ENCODE results near the gene ACTMAP. TPM values are rescaled to one million over a fixed set of nuclear protein-coding genes. Genes with fewer than 3 reads are reported as not detected.

Gene ACTMAP
- total RNA-seq, 1 experiment from 2014 or later = 27.7 TPM

- no peak overlapping the region for H2AK5ac ChIP-seq (ENCODE audit: insufficient read length, low read length)
- H3K23me2 ChIP-seq (ENCODE audit: insufficient read length, low read depth, low read length, poor library complexity, severe bottlenecking) = no peaks in the 10 kb centered on the region
- no peaks in the 10 kb centered on the region for H3K9me3 ChIP-seq (ENCODE audit: control insufficient read depth, low read depth, low read length)
- no peak overlapping the region for H4K8ac ChIP-seq (replicated peaks; ENCODE audit: insufficient read length, low read depth, low read length)
- no peaks in the 10 kb centered on the region for H3K4me1 ChIP-seq (ENCODE audit: insufficient read depth, low read length)
- DNase-seq = no peak
- H4K20me1 ChIP-seq (ENCODE audit: control insufficient read depth, insufficient read depth, insufficient read length) = no peaks in the 10 kb centered on the region
- no peak overlapping the region for H2AFZ ChIP-seq (ENCODE audit: low read length)
- peaks cover 16 to 73% (median 63%) of the 10 kb centered on the region in 3 experiments; a peak in 6 of 7 replicates for H3K36me3 Mint-ChIP-seq (ENCODE audit: insufficient read depth in 1 of 3, low read depth in 3 of 3)
- H2BK20ac ChIP-seq (ENCODE audit: low read depth, low read length, poor library complexity, severe bottlenecking) = no peak overlapping the region
- no peak overlapping the region for H3K27ac ChIP-seq (ENCODE audit: insufficient read length, low read depth, low read length)
- H3K4me2 ChIP-seq (ENCODE audit: insufficient read depth, insufficient read length, low read length) = no peak overlapping the region
- H2BK15ac ChIP-seq (ENCODE audit: low read depth, low read length) = no peak overlapping the region
- H4K91ac ChIP-seq (ENCODE audit: insufficient read length, low read depth, low read length) = no peak overlapping the region
- no peaks in the 10 kb centered on the region for H3K27me3 Mint-ChIP-seq (ENCODE audit: low read depth)
- H3K27me3 ChIP-seq (ENCODE audit: insufficient read depth, low read length) = no peaks in the 10 kb centered on the region
- no peak overlapping the region for H3K4me3 Mint-ChIP-seq
- no peak overlapping the region for H4K5ac ChIP-seq (ENCODE audit: insufficient read length, low read depth, low read length)
- no peak for TF ChIP-seq CTCF (conservative IDR thresholded peaks at IDR 0.05)
- WGBS (ENCODE audit: extremely low coverage, insufficient read length, low lambda C conversion rate) = no CpG with 5 or more reads among the region's 11 CpGs
- H3K27ac Mint-ChIP-seq = no peak overlapping the region; a peak in 1 of 7 replicates
- no peaks in the 10 kb centered on the region for H3K9me3 Mint-ChIP-seq
- no peak overlapping the region for H3K56ac ChIP-seq (ENCODE audit: insufficient read length, low read depth, low read length)
- H2BK5ac ChIP-seq (ENCODE audit: insufficient read length, low read length) = no peak overlapping the region
- H3K23ac ChIP-seq (ENCODE audit: insufficient read length, low read depth, low read length) = no peak overlapping the region
- H3K79me2 ChIP-seq (ENCODE audit: insufficient read depth, low read length) = no peaks in the 10 kb centered on the region
- H3K4me1 Mint-ChIP-seq = no peaks in the 10 kb centered on the region
- no peaks in the 10 kb centered on the region for H3K79me1 ChIP-seq (ENCODE audit: insufficient read depth, low read depth, low read length, poor library complexity, severe bottlenecking)
- no peak overlapping the region for H3K9ac ChIP-seq (ENCODE audit: extremely low read depth, insufficient read length, low read length)
- H3K18ac ChIP-seq (ENCODE audit: insufficient read length, low read depth, low read length) = no peak overlapping the region
- no peak overlapping the region for H2BK120ac ChIP-seq (ENCODE audit: low read depth, low read length, poor library complexity, severe bottlenecking)
- H2BK12ac ChIP-seq (ENCODE audit: insufficient read length, low read depth, low read length) = no peak overlapping the region
- H3K14ac ChIP-seq (ENCODE audit: insufficient read depth, low read length) = no peak overlapping the region
- H3T11ph ChIP-seq (ENCODE audit: low read length) = no peak overlapping the region
- no peak overlapping the region for H3K4ac ChIP-seq (ENCODE audit: low read depth, low read length)
Observed at GRCh38 chr19:40735013-40735771, 15.1 kb downstream of the ACTMAP start.

Data from H9 (cell line).